ENCODE data around the gene MVD. TPM values are rescaled to one million over a fixed set of nuclear protein-coding genes. Genes with fewer than 3 reads are reported as not detected.
A peak's percentile ranks its signal among the peaks of the same experiment; 100 is the strongest.

MVD gene
- total RNA-seq, 4 donors from 2014 or later: 32.7 to 49.4 (median 39.9) TPM

DNA sequence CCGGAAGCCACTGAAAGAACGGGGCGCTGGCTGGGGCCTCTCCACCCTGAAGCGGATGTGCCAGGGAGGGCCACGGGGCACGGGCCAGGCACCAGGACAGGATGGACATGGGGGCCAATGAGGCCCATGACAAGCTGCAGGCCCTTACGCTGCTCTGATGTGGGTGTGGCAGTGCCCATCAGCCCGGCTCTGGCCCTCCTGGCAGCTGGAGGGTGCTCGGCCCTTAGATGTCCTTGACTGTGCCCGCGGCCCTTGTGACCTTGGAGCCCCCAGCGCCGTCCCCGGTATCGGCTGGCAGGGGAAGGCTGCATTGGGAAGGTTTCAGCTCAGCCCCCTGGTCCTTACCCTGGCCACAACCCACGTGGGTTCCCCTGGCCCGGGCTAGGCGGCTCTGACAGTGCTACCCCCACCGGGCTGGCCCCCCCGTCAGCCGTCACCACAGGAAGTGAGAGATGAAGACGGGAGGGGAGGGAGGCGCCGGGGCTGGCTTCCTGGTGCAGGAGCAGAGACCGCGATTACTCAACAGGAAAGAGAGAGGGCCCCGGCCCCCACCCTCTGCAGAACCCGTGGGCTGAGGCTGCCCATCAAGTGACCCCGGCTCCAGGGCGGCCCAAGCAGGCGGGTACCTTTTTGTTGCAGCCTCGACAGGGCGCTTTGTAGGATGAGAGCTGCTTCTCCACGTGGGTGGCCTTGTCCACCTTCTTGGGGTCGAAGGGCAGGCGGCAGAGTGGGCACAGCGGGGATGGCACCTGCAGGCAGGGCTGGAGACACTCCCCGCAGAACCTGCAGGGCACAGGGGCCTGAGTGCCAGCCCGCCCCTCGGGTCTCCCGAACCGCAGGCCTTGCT lies 38.0 kb upstream of the MVD start:
- peak overlapping the region in 3 of 4 donors; percentile 70 to 95 (median 89) for H3K27ac ChIP-seq
- H3K36me3 ChIP-seq: peaks cover 0 to 74% (median 9%) of the 10 kb centered on the region in 3 donors
- H3K4me3 ChIP-seq: peak overlapping the region in 2 of 4 donors; percentile 18 to 19
- TF ChIP-seq POLR2A (IDR thresholded peaks at IDR 0.05) (peak in 1 of 2 donors; percentile 16), EP300 (IDR thresholded peaks at IDR 0.05) (peak; percentile 49 to 71)
- TF ChIP-seq, protein P1, sequence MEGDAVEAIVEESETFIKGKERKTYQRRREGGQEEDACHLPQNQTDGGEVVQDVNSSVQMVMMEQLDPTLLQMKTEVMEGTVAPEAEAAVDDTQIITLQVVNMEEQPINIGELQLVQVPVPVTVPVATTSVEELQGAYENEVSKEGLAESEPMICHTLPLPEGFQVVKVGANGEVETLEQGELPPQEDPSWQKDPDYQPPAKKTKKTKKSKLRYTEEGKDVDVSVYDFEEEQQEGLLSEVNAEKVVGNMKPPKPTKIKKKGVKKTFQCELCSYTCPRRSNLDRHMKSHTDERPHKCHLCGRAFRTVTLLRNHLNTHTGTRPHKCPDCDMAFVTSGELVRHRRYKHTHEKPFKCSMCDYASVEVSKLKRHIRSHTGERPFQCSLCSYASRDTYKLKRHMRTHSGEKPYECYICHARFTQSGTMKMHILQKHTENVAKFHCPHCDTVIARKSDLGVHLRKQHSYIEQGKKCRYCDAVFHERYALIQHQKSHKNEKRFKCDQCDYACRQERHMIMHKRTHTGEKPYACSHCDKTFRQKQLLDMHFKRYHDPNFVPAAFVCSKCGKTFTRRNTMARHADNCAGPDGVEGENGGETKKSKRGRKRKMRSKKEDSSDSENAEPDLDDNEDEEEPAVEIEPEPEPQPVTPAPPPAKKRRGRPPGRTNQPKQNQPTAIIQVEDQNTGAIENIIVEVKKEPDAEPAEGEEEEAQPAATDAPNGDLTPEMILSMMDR (IDR thresholded peaks at IDR 0.05): no peak
- WGBS, 2 donors: 50 to 64% methylated on average over 23 to 40 of the region's 42 CpGs
- peaks cover 0 to 63% (median 29%) of the 10 kb centered on the region in 4 donors for H3K4me1 ChIP-seq
- no peaks in the 10 kb centered on the region for H3K9me3 ChIP-seq
- H3K27me3 ChIP-seq: no peaks in the 10 kb centered on the region
- DNase-seq (ENCODE audit: low spot score in 2 of 2): peak; percentile 74 to 81

DNA sequence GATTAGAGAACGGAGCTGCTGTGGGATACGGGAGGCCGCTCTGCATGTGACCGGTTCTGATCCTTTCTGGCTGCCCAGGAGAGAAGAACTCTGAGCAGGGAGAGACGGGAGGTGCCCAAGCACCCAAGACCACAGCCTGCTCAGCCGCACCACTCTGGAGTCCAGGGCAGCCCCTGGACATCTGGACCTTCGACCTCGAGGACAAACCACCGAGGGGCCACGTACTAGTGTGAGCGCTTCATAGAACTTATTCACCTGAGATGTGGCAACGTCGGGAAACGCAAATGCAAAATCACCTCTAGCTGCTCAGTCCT lies 37.4 kb upstream of the MVD start:
- Histone ChIP-seq H3K4me3 (peak overlapping the region in 2 of 4 donors; percentile 4 to 18), H3K9me3 (no peaks in the 10 kb centered on the region), H3K4me1 (peaks cover 0 to 58% (median 25%) of the 10 kb centered on the region in 4 donors), H3K36me3 (peaks cover 0 to 80% (median 9%) of the 10 kb centered on the region in 3 donors), H3K27me3 (no peaks in the 10 kb centered on the region), H3K27ac (peak overlapping the region in 2 of 4 donors; percentile 89 to 95)
- TF ChIP-seq, protein P1 (IDR thresholded peaks at IDR 0.05): no peak
- TF ChIP-seq EP300 (IDR thresholded peaks at IDR 0.05) (no peak), POLR2A (IDR thresholded peaks at IDR 0.05) (no peak)
- DNase-seq (ENCODE audit: low spot score in 2 of 2): no peak
- 76 to 87% methylated on average over 14 of the region's 14 CpGs for WGBS, 2 donors

DNA sequence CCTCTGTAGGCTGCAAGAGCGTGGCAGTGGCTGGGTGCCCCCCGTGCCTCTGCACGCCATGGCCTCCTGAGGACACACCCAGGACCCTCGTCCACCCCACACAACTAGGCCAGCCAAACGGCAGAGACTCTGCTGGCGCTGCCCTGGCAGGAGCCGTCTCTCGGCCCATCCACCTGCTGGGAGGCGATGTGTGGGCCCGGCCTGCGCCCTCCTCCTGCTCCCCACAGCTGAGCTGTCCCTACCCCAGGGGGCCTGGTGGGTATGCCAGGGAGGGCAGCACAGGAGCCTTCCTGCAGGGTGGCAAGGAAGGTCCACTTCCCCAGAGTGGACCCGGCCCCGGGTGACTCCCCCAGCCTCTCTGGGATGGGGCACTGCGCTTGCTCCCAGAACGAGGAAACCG lies 36.3 kb upstream of the MVD start:
- TF ChIP-seq EP300 (IDR thresholded peaks at IDR 0.05): no peak
- TF ChIP-seq, protein P1 (IDR thresholded peaks at IDR 0.05): no peak
- TF ChIP-seq POLR2A (IDR thresholded peaks at IDR 0.05): no peak
- no peaks in the 10 kb centered on the region for H3K9me3 ChIP-seq
- 92 to 100% methylated on average over 3 to 8 of the region's 16 CpGs for WGBS, 2 donors
- peaks cover 0 to 47% (median 19%) of the 10 kb centered on the region in 4 donors for H3K4me1 ChIP-seq
- H3K36me3 ChIP-seq: peaks cover 0 to 83% (median 9%) of the 10 kb centered on the region in 3 donors
- DNase-seq (ENCODE audit: low spot score in 2 of 2): no peak
- no peaks in the 10 kb centered on the region for H3K27me3 ChIP-seq
- no peak overlapping the region for H3K4me3 ChIP-seq
- no peak overlapping the region for H3K27ac ChIP-seq

DNA sequence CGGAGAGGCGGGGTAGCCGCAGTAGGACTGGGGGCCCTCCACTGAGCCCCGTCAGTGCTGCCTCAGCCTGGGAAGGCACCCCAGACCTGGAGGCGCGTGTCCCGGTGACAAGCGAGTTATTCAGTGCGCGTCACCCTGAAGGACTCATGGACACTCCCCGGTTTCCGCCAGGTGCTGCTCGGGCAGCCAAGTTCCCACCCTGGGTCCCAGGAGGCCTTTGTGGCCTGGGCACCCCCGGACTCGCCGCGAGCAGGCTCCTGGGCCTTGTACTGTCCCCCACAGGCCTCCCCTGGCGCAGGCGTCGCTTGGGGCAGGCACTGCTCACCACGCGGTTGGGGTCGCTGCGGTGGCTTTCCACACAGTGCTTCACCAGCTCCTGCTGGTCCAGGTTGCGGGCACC lies 35.8 kb upstream of the MVD start:
- H3K4me3 ChIP-seq: no peak overlapping the region
- 95 to 97% methylated on average over 10 to 24 of the region's 25 CpGs for WGBS, 2 donors
- no peak overlapping the region for H3K27ac ChIP-seq
- H3K27me3 ChIP-seq: no peaks in the 10 kb centered on the region
- no peak for DNase-seq (ENCODE audit: low spot score in 2 of 2)
- TF ChIP-seq POLR2A (IDR thresholded peaks at IDR 0.05) (no peak), EP300 (IDR thresholded peaks at IDR 0.05) (no peak)
- TF ChIP-seq, protein P1 (IDR thresholded peaks at IDR 0.05): no peak
- peaks cover 0 to 83% (median 9%) of the 10 kb centered on the region in 3 donors for H3K36me3 ChIP-seq
- peaks cover 0 to 42% (median 19%) of the 10 kb centered on the region in 4 donors for H3K4me1 ChIP-seq
- no peaks in the 10 kb centered on the region for H3K9me3 ChIP-seq

Measured in tibial nerve (tissue), 4 donors.